ENCODE measurements around the gene MAF. TPM values are rescaled to one million over a fixed set of nuclear protein-coding genes. Genes with fewer than 3 reads are reported as not detected.

Gene MAF
- total and polyA plus RNA-seq, 2 experiments from 2014 or later = 0.91 to 2.5 TPM

- no peak for TF ChIP-seq POLR2AphosphoS5 (IDR thresholded peaks at IDR 0.05; ENCODE audit: low read depth)
- no peak for TF ChIP-seq ETS1 (IDR thresholded peaks at IDR 0.05)
- TF ChIP-seq ZNF114 (CRISPR knock-in tag; IDR thresholded peaks at IDR 0.05) = 0 out of 2 replicates have a peak, but pooled peaks have one; percentile 23
- no peak for TF ChIP-seq STAT1 (IDR thresholded peaks at IDR 0.05; ENCODE audit: unreplicated experiment)
These were observed 1.5 kb upstream of the MAF start (continued) for GRCh38 chr16:79601931-79602627.

- H2AFZ ChIP-seq = peak overlapping the region; percentile 79
- no peaks in the 10 kb centered on the region for H3K9me3 Mint-ChIP-seq
- H3K79me2 ChIP-seq (replicated peaks; ENCODE audit: insufficient read depth) = no peaks in the 10 kb centered on the region
- peaks cover 28% of the 10 kb centered on the region for H3K27me3 ChIP-seq (ENCODE audit: insufficient read depth)
- no peaks in the 10 kb centered on the region for H3K36me3 ChIP-seq (ENCODE audit: insufficient read depth)
- ATAC-seq = peak; percentile 29
- H3K27ac Mint-ChIP-seq = no peak overlapping the region; the same call in 1 of the 2 replicates
- peaks cover 23% of the 10 kb centered on the region for H3K4me1 Mint-ChIP-seq
- no peaks in the 10 kb centered on the region; the same call in 2 of the 3 replicates for H3K36me3 Mint-ChIP-seq (ENCODE audit: low read depth)
- H3K4me3 ChIP-seq = peak overlapping the region; percentile 74
- peaks cover 26% of the 10 kb centered on the region for H3K4me1 ChIP-seq (ENCODE audit: insufficient read depth)
- no peak overlapping the region for H3K27ac ChIP-seq (ENCODE audit: low read depth)
- no peaks in the 10 kb centered on the region for H4K20me1 ChIP-seq (replicated peaks; ENCODE audit: insufficient read depth)
- H3K4me2 ChIP-seq = peak overlapping the region; percentile 96
- peaks cover 25% of the 10 kb centered on the region for H3K27me3 Mint-ChIP-seq (ENCODE audit: insufficient read depth, low read depth, poor library complexity)
- peak overlapping the region; percentile 92 for H3K4me3 Mint-ChIP-seq
- no peak for TF ChIP-seq POLR2AphosphoS5 (IDR thresholded peaks at IDR 0.05; ENCODE audit: low read depth)
- TF ChIP-seq STAT1 (IDR thresholded peaks at IDR 0.05; ENCODE audit: unreplicated experiment) = no peak
- no peak for TF ChIP-seq EZH2 (IDR thresholded peaks at IDR 0.05; ENCODE audit: low read depth, unreplicated experiment)
- DNase-seq (ENCODE audit: low spot score) = peak; percentile 52
- no peaks in the 10 kb centered on the region for H3F3A ChIP-seq (replicated peaks; ENCODE audit: low read depth)
- no peaks in the 10 kb centered on the region for H3K9me2 ChIP-seq (ENCODE audit: insufficient read depth)
These were observed 774 bp upstream of the MAF start for GRCh38 chr16:79601092-79601930.

GRCh38 chr16:79599837-79600637 lies 500 bp downstream of the MAF start:
- Histone ChIP-seq H3K4me2 (peak overlapping the region; percentile 96), H3F3A (replicated peaks; ENCODE audit: low read depth) (no peaks in the 10 kb centered on the region), H2AFZ (peak overlapping the region; percentile 24; the same call in 1 of the 2 replicates), H3K79me2 (replicated peaks; ENCODE audit: insufficient read depth) (no peaks in the 10 kb centered on the region), H3K27me3 (ENCODE audit: insufficient read depth) (peaks cover 28% of the 10 kb centered on the region), H3K9me2 (ENCODE audit: insufficient read depth) (no peaks in the 10 kb centered on the region), H3K27ac (ENCODE audit: low read depth) (no peak overlapping the region), H3K4me3 (peak overlapping the region; percentile 74), H3K4me1 (ENCODE audit: insufficient read depth) (peaks cover 35% of the 10 kb centered on the region), H4K20me1 (replicated peaks; ENCODE audit: insufficient read depth) (no peaks in the 10 kb centered on the region), H3K36me3 (ENCODE audit: insufficient read depth) (no peaks in the 10 kb centered on the region)
- no peak overlapping the region for H3K27ac Mint-ChIP-seq
- DNase-seq (ENCODE audit: low spot score) (peak; percentile 74), ATAC-seq (peak; percentile 61)
- H3K4me3 Mint-ChIP-seq = peak overlapping the region; percentile 92
- no peaks in the 10 kb centered on the region for H3K9me3 Mint-ChIP-seq
- H3K4me1 Mint-ChIP-seq = peaks cover 30% of the 10 kb centered on the region
- no peaks in the 10 kb centered on the region; the same call in 2 of the 3 replicates for H3K36me3 Mint-ChIP-seq (ENCODE audit: low read depth)
- peaks cover 25% of the 10 kb centered on the region for H3K27me3 Mint-ChIP-seq (ENCODE audit: insufficient read depth, low read depth, poor library complexity)
- TF ChIP-seq ZNF331 (CRISPR knock-in tag; IDR thresholded peaks at IDR 0.05; ENCODE audit: low read depth) (no peak), CTCF (conservative IDR thresholded peaks at IDR 0.05; ENCODE audit: low read depth in 2 of 2) (no peak), CREB1 (CRISPR knock-in tag; IDR thresholded peaks at IDR 0.05; ENCODE audit: low read depth) (no peak), EZH2phosphoT487 (IDR thresholded peaks at IDR 0.05; ENCODE audit: unreplicated experiment) (no peak)

Data from GM23338 (cell line).